VCaP (cell line): ENCODE results near the gene CDK19.

Source experiments
- H3K27ac ChIP-seq: fragments of 450-650 bp; 2 replicates; pipeline ENCODE4 v1.5.1; 2017
- CTCF ChIP-seq: fragments of 450-650 bp; conservative IDR thresholded peaks from 2 replicates; pipeline ENCODE4 v1.5.1; 2017; ENCODE audit warnings: mild to moderate bottlenecking, moderate library complexity

The CDK19 gene

GRCh38 chr6:110575925-110576463 lies 239.3 kb downstream of the CDK19 start:
- no peak for TF ChIP-seq CTCF

GRCh38 chr6:110574817-110575216 lies 240.5 kb downstream of the CDK19 start:
- H3K27ac ChIP-seq, result no peak overlapping the region

More at GRCh38 chr6:110575925-110576463, 239.3 kb downstream of the CDK19 start:
- no peak overlapping the region for H3K27ac ChIP-seq

GRCh38 chr6:110573537-110573936 lies 241.7 kb downstream of the CDK19 start:
- no peak for TF ChIP-seq CTCF

More at GRCh38 chr6:110574817-110575216, 240.5 kb downstream of the CDK19 start:
- TF ChIP-seq CTCF, result no peak

DNA sequence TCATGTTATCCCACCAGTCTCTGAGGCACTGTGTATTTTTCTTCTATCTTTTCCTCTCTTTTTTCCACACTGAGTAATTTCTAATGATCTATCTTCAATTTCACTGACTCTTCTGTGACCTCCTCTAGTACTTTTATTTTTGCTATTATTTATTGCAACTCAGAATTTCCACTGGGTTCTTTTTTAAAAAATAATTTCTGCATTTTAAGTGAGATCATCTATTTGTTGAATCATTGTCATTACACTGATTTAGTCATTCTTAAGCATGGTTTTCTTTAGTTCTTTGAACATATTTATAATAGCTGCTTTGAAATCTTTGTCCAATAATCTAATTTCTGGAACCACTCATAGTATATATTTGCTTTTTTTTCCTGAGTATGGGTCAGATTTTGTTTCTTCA lies 242.1 kb downstream of the CDK19 start:
- H3K27ac ChIP-seq, result peak overlapping the region; percentile 32; the same call in 1 of the 2 replicates
- no peak for TF ChIP-seq CTCF

More at GRCh38 chr6:110573537-110573936, 241.7 kb downstream of the CDK19 start:
- H3K27ac ChIP-seq, result peak overlapping the region; percentile 32; the same call in 1 of the 2 replicates

- peak overlapping the region; percentile 82; the same call in 1 of the 2 replicates for H3K27ac ChIP-seq
- TF ChIP-seq CTCF, result no peak
These were observed 247.1 kb downstream of the CDK19 start for GRCh38 chr6:110567957-110568696.

GRCh38 chr6:110566346-110567125 lies 248.7 kb downstream of the CDK19 start:
- no peak for TF ChIP-seq CTCF
- H3K27ac ChIP-seq, result peak overlapping the region; percentile 82
